Fibroblast of lung (primary cell): ENCODE measurements around the gene HHIPL1. TPM values are rescaled to one million over a fixed set of nuclear protein-coding genes. Genes with fewer than 3 reads are reported as not detected.

ENCODE experiments used
- DNase-seq, 2 donors: peaks; one replicate each; pipeline versions ENCODE4 v3.0.0 to v3.0.0-alpha.2; 2010; ENCODE audit warnings: low read depth in 2 of 2
- H2AFZ ChIP-seq: 2 replicates; pipeline ENCODE4 v1.5.1; 2012; ENCODE audit warnings: low read length, control low read depth, inconsistent platforms
- H3K27ac ChIP-seq: 2 replicates; pipeline ENCODE4 v1.5.1; 2011; ENCODE audit warnings: low read length, control low read depth; ENCODE audit not compliant: insufficient read depth
- H3K27me3 ChIP-seq: 2 replicates; pipeline ENCODE4 v1.5.1; 2011; ENCODE audit warnings: mild to moderate bottlenecking, low read length; ENCODE audit not compliant: control insufficient read depth, insufficient read depth
- H3K36me3 ChIP-seq: 2 replicates; pipeline ENCODE4 v1.5.1; 2011; ENCODE audit warnings: low read length; ENCODE audit not compliant: control insufficient read depth, insufficient read depth
- H3K4me1 ChIP-seq: 2 replicates; pipeline ENCODE4 v1.5.1; 2011; ENCODE audit warnings: low read length; ENCODE audit not compliant: control insufficient read depth, insufficient read depth; ENCODE audit errors: extremely low read depth
- H3K4me2 ChIP-seq: 2 replicates; pipeline ENCODE4 v1.5.1; 2011; ENCODE audit warnings: low read length, control low read depth; ENCODE audit not compliant: insufficient read depth; ENCODE audit errors: extremely low read depth
- H3K4me3 ChIP-seq, 4 experiments: fragments of 200-600 bp in 1 of 4; sonication (generic) in 1 of 4; replicated peaks in 1 of 4; 2 replicates each; pipeline ENCODE4 v1.5.1; 2011 to 2016; ENCODE audit warnings: low read length in 4 of 4, low read depth in 3 of 4, mild to moderate bottlenecking in 3 of 4, control low read depth in 2 of 4, inconsistent platforms in 1 of 4, mixed read lengths in 1 of 4; ENCODE audit not compliant: insufficient read depth in 1 of 4; ENCODE audit errors: control extremely low read depth in 1 of 4
- H3K79me2 ChIP-seq: 2 replicates; pipeline ENCODE4 v1.5.1; 2012; ENCODE audit warnings: mild to moderate bottlenecking, low read length, inconsistent platforms; ENCODE audit not compliant: control insufficient read depth, insufficient read depth
- H3K9ac ChIP-seq: 2 replicates; pipeline ENCODE4 v1.5.1; 2011; ENCODE audit warnings: mild to moderate bottlenecking, low read length, control low read depth; ENCODE audit not compliant: insufficient read depth
- H3K9me3 ChIP-seq: 2 replicates; pipeline ENCODE4 v1.5.1; 2012; ENCODE audit warnings: low read depth, low read length; ENCODE audit not compliant: control insufficient read depth, insufficient read depth
- H4K20me1 ChIP-seq: 2 replicates; pipeline ENCODE4 v1.5.1; 2011; ENCODE audit warnings: low read length; ENCODE audit not compliant: control insufficient read depth, insufficient read depth; ENCODE audit errors: extremely low read depth
- CTCF ChIP-seq, 2 donors: IDR thresholded peaks in 1 of 2; conservative IDR thresholded peaks in 1 of 2; 1 replicate in 1 of 2; 2 replicates in 1 of 2; pipeline ENCODE4 v1.5.1; 2011 to 2012; ENCODE audit warnings: low read length in 2 of 2, control low read depth in 1 of 2, inconsistent platforms in 1 of 2, low read depth in 1 of 2, mild to moderate bottlenecking in 1 of 2
- EZH2 ChIP-seq: IDR thresholded peaks from 2 replicates; pipeline ENCODE4 v1.5.1; 2012; ENCODE audit warnings: low read length, control low read depth, mild to moderate bottlenecking; ENCODE audit errors: missing control alignments
- polyA plus RNA-seq, 2 donors: library from polyadenylated mRNA; depleted of rRNA in 1 of 2; stranded (reverse) in 1 of 2; unstranded in 1 of 2; fragments of >200 nt; gene quantifications; 2 replicates each; pipeline ENCODE4 v1.2.1, GENCODE V29; 2011 to 2012; ENCODE audit warnings: missing spikeins in 1 of 2
- total RNA-seq: library from RNA; depleted of rRNA; stranded (reverse); fragments of >200 nt; gene quantifications from 2 replicates; pipeline ENCODE4 v1.2.1, GENCODE V29; 2014

Gene HHIPL1
- total and polyA plus RNA-seq, 2 donors (not counting 1 experiment from before 2014, with no cell fraction given), result 1.5 to 9.9 TPM

DNA sequence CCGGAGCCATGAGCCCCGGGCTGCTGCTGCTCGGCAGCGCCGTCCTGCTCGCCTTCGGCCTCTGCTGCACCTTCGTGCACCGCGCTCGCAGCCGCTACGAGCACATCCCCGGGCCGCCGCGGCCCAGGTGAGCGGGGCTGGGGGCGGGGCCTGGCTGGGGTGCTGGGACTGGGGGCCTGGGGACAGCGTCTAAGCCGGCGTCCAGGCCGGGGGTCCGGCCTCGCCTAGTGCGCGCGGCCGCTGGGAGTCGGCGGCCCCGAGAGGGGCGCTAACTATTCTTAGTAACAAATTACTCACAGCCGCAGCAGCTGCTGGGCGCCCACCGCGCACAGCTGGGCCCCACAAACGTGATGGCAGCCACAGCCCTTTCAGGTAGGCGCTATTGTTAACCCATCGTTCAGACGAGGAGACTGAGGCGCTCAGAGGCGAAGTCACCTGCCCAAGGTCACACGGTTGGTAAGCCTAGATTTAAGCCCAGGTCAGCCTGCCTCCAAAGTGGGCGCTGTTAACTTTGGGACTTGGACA, 39.5 kb downstream of the HHIPL1 start:
- Histone ChIP-seq H4K20me1 (no peaks in the 10 kb centered on the region), H3K79me2 (no peaks in the 10 kb centered on the region), H3K9me3 (no peaks in the 10 kb centered on the region), H3K4me1 (peaks cover 2% of the 10 kb centered on the region), H3K9ac (peak overlapping the region; percentile 51), H3K27me3 (peaks cover 8% of the 10 kb centered on the region), H3K36me3 (no peaks in the 10 kb centered on the region), H3K4me3 (peak overlapping the region; percentile 11 to 55 (median 44)), H3K4me2 (peak overlapping the region; percentile 54), H3K27ac (no peak overlapping the region), H2AFZ (no peak overlapping the region)
- no peak for TF ChIP-seq CTCF (conservative IDR thresholded peaks at IDR 0.05 in 1 of 2, IDR thresholded peaks at IDR 0.05 in 1 of 2; ENCODE audit: low read depth in 1 of 2, low read length in 2 of 2)
- TF ChIP-seq EZH2, result no peak
- DNase-seq, result peak in 1 of 2 donors; percentile 26

DNA sequence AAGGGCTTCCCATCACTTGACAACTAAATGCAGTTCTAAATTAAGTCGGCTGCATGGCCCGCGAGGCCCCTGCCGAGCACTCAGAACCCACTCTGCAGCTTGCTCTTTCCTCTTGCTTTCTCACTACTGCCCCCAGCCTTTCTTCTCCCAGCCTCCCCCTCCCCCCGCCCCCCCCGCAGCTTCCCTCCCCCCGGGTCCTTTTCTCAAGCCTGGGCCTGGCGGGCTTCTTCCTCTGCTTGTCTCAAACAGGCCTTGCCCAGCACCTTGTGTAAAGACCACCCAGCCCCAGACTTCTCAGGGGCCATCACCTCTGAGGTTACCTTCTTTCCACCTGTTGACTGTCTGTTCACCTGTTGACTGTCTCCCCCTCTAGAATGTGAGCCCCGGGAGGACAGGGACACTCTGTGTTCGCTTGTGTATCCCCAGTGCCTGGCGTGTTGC, 40.2 kb downstream of the HHIPL1 start:
- H2AFZ ChIP-seq, result no peak overlapping the region
- no peaks in the 10 kb centered on the region for H3K36me3 ChIP-seq
- H3K79me2 ChIP-seq, result no peaks in the 10 kb centered on the region
- peaks cover 2% of the 10 kb centered on the region for H3K4me1 ChIP-seq
- no peak for TF ChIP-seq CTCF (conservative IDR thresholded peaks at IDR 0.05 in 1 of 2, IDR thresholded peaks at IDR 0.05 in 1 of 2; ENCODE audit: low read depth in 1 of 2, low read length in 2 of 2)
- TF ChIP-seq EZH2, result no peak
- H3K9me3 ChIP-seq, result no peaks in the 10 kb centered on the region
- no peak overlapping the region for H3K9ac ChIP-seq
- no peak overlapping the region for H3K4me3 ChIP-seq
- DNase-seq, result no peak
- no peaks in the 10 kb centered on the region for H4K20me1 ChIP-seq
- no peak overlapping the region for H3K4me2 ChIP-seq
- H3K27me3 ChIP-seq, result peaks cover 12% of the 10 kb centered on the region
- H3K27ac ChIP-seq, result no peak overlapping the region

DNA sequence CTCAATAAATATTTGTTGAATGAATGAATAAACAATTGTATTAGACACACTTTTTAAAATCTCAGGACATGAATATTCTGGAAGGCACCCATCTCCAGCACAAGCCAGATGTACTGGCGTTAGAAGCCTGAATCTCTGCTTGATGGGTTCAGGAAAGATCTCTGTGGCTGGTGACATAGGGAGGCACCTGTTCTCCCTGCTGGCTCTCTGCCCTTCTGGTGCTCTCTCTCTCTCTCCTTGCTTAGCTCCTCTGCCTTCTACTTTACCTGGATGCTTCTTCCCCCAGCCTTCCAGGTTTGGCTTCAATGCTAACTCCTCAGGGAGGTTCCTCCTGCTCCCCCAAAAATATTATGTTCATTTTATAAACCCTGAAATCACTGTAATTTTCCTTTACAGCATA, 40.7 kb downstream of the HHIPL1 start:
- H3K4me2 ChIP-seq, result no peak overlapping the region
- peaks cover 2% of the 10 kb centered on the region for H3K4me1 ChIP-seq
- H3K36me3 ChIP-seq, result no peaks in the 10 kb centered on the region
- no peaks in the 10 kb centered on the region for H4K20me1 ChIP-seq
- no peaks in the 10 kb centered on the region for H3K9me3 ChIP-seq
- H3K79me2 ChIP-seq, result no peaks in the 10 kb centered on the region
- no peak overlapping the region for H3K4me3 ChIP-seq
- peaks cover 16% of the 10 kb centered on the region for H3K27me3 ChIP-seq
- DNase-seq, result no peak
- no peak overlapping the region for H3K27ac ChIP-seq
- H2AFZ ChIP-seq, result no peak overlapping the region
- TF ChIP-seq CTCF (conservative IDR thresholded peaks at IDR 0.05 in 1 of 2, IDR thresholded peaks at IDR 0.05 in 1 of 2; ENCODE audit: low read depth in 1 of 2, low read length in 2 of 2) (no peak), EZH2 (no peak)
- H3K9ac ChIP-seq, result no peak overlapping the region
